ENCODE measurements around the gene TMEM81.

The TMEM81 gene

GRCh38 chr1:205108464-205108863 is 24.2 kb upstream of the TMEM81 start:
- Histone ChIP-seq H3K4ac (ENCODE audit: low read depth, low read length) (no peak overlapping the region), H3K4me1 (ENCODE audit: control insufficient read depth in 1 of 2, insufficient read depth in 2 of 2, low read length in 2 of 2) (no peaks in the 10 kb centered on the region), H3K9ac (ENCODE audit: low read length) (no peak overlapping the region), H3K27ac (ENCODE audit: low read depth, low read length) (no peak overlapping the region), H2AK5ac (ENCODE audit: low read length) (no peak overlapping the region), H2BK5ac (ENCODE audit: low read depth, low read length, poor library complexity) (no peak overlapping the region), H4K12ac (ENCODE audit: low read depth, low read length) (no peak overlapping the region), H3K79me2 (ENCODE audit: control insufficient read depth, insufficient read depth, low read length, poor library complexity) (no peaks in the 10 kb centered on the region), H4K8ac (ENCODE audit: low read depth, low read length) (no peak overlapping the region), H2BK120ac (ENCODE audit: insufficient read depth, low read length, poor library complexity) (no peak overlapping the region), H3K18ac (ENCODE audit: low read length) (no peak overlapping the region), H4K91ac (ENCODE audit: low read depth, low read length) (no peak overlapping the region), H3K23ac (ENCODE audit: low read length) (no peak overlapping the region), H3K79me1 (ENCODE audit: low read length) (no peaks in the 10 kb centered on the region), H3K4me3 (ENCODE audit: low read depth, low read length) (no peak overlapping the region), H3K14ac (ENCODE audit: low read length) (no peak overlapping the region), H2AFZ (ENCODE audit: insufficient read depth, low read length, poor library complexity) (no peak overlapping the region), H3K27me3 (ENCODE audit: insufficient read depth, low read length) (no peaks in the 10 kb centered on the region), H3K9me3 (ENCODE audit: insufficient read depth, low read depth, low read length) (no peaks in the 10 kb centered on the region), H3K4me2 (ENCODE audit: low read length) (no peak overlapping the region), H3K36me3 (ENCODE audit: control insufficient read depth in 1 of 2, insufficient read depth in 2 of 2, low read length in 2 of 2) (peaks cover 19 to 28% of the 10 kb centered on the region in 2 experiments), H2BK12ac (ENCODE audit: low read length) (no peak overlapping the region)
- WGBS (ENCODE audit: extremely low coverage, insufficient coverage, insufficient read length): no CpG with 5 or more reads among the region's 4 CpGs
- no peak for DNase-seq

GRCh38 chr1:205107327-205107726 is 23.1 kb upstream of the TMEM81 start:
- no peak overlapping the region for H3K4me2 ChIP-seq (ENCODE audit: low read length)
- H2BK120ac ChIP-seq (ENCODE audit: insufficient read depth, low read length, poor library complexity): no peak overlapping the region
- H4K91ac ChIP-seq (ENCODE audit: low read depth, low read length): no peak overlapping the region
- no peak overlapping the region for H3K27ac ChIP-seq (ENCODE audit: low read depth, low read length)
- no peak overlapping the region for H4K8ac ChIP-seq (ENCODE audit: low read depth, low read length)
- no peaks in the 10 kb centered on the region for H3K4me1 ChIP-seq (ENCODE audit: control insufficient read depth in 1 of 2, insufficient read depth in 2 of 2, low read length in 2 of 2)
- no peaks in the 10 kb centered on the region for H3K9me3 ChIP-seq (ENCODE audit: insufficient read depth, low read depth, low read length)
- no peak overlapping the region for H3K4me3 ChIP-seq (ENCODE audit: low read depth, low read length)
- H3K36me3 ChIP-seq (ENCODE audit: control insufficient read depth in 1 of 2, insufficient read depth in 2 of 2, low read length in 2 of 2): peaks cover 21 to 25% of the 10 kb centered on the region in 2 experiments
- no peak overlapping the region for H3K9ac ChIP-seq (ENCODE audit: low read length)
- H2BK12ac ChIP-seq (ENCODE audit: low read length): no peak overlapping the region
- H3K23ac ChIP-seq (ENCODE audit: low read length): no peak overlapping the region
- no peak overlapping the region for H3K18ac ChIP-seq (ENCODE audit: low read length)
- no peak overlapping the region for H2AK5ac ChIP-seq (ENCODE audit: low read length)
- no peak overlapping the region for H3K4ac ChIP-seq (ENCODE audit: low read depth, low read length)
- H3K79me2 ChIP-seq (ENCODE audit: control insufficient read depth, insufficient read depth, low read length, poor library complexity): no peaks in the 10 kb centered on the region
- H4K12ac ChIP-seq (ENCODE audit: low read depth, low read length): no peak overlapping the region
- no peaks in the 10 kb centered on the region for H3K79me1 ChIP-seq (ENCODE audit: low read length)
- H2AFZ ChIP-seq (ENCODE audit: insufficient read depth, low read length, poor library complexity): no peak overlapping the region
- no peak for DNase-seq
- H2BK5ac ChIP-seq (ENCODE audit: low read depth, low read length, poor library complexity): no peak overlapping the region
- no peak overlapping the region for H3K14ac ChIP-seq (ENCODE audit: low read length)
- WGBS (ENCODE audit: extremely low coverage, insufficient coverage, insufficient read length): no CpG with 5 or more reads among the region's 4 CpGs
- no peaks in the 10 kb centered on the region for H3K27me3 ChIP-seq (ENCODE audit: insufficient read depth, low read length)

- no peak overlapping the region for H2AFZ ChIP-seq (ENCODE audit: insufficient read depth, low read length, poor library complexity)
- WGBS (ENCODE audit: extremely low coverage, insufficient coverage, insufficient read length): no CpG with 5 or more reads among the region's 3 CpGs
- H3K14ac ChIP-seq (ENCODE audit: low read length): no peak overlapping the region
- no peaks in the 10 kb centered on the region for H3K4me1 ChIP-seq (ENCODE audit: control insufficient read depth in 1 of 2, insufficient read depth in 2 of 2, low read length in 2 of 2)
- no peak overlapping the region for H3K23ac ChIP-seq (ENCODE audit: low read length)
- no peak overlapping the region for H3K4me2 ChIP-seq (ENCODE audit: low read length)
- no peak overlapping the region for H3K4ac ChIP-seq (ENCODE audit: low read depth, low read length)
- H4K91ac ChIP-seq (ENCODE audit: low read depth, low read length): no peak overlapping the region
- H2BK120ac ChIP-seq (ENCODE audit: insufficient read depth, low read length, poor library complexity): no peak overlapping the region
- no peak overlapping the region for H3K18ac ChIP-seq (ENCODE audit: low read length)
- H3K27me3 ChIP-seq (ENCODE audit: insufficient read depth, low read length): no peaks in the 10 kb centered on the region
- no peaks in the 10 kb centered on the region for H3K79me1 ChIP-seq (ENCODE audit: low read length)
- DNase-seq: no peak
- no peaks in the 10 kb centered on the region for H3K9me3 ChIP-seq (ENCODE audit: insufficient read depth, low read depth, low read length)
- no peak overlapping the region for H4K12ac ChIP-seq (ENCODE audit: low read depth, low read length)
- no peak overlapping the region for H3K4me3 ChIP-seq (ENCODE audit: low read depth, low read length)
- H2BK5ac ChIP-seq (ENCODE audit: low read depth, low read length, poor library complexity): no peak overlapping the region
- no peak overlapping the region for H3K27ac ChIP-seq (ENCODE audit: low read depth, low read length)
- H4K8ac ChIP-seq (ENCODE audit: low read depth, low read length): no peak overlapping the region
- no peaks in the 10 kb centered on the region for H3K79me2 ChIP-seq (ENCODE audit: control insufficient read depth, insufficient read depth, low read length, poor library complexity)
- peaks cover 25 to 40% of the 10 kb centered on the region in 2 experiments for H3K36me3 ChIP-seq (ENCODE audit: control insufficient read depth in 1 of 2, insufficient read depth in 2 of 2, low read length in 2 of 2)
- H2BK12ac ChIP-seq (ENCODE audit: low read length): no peak overlapping the region
- H2AK5ac ChIP-seq (ENCODE audit: low read length): no peak overlapping the region
- no peak overlapping the region for H3K9ac ChIP-seq (ENCODE audit: low read length)
Measured at GRCh38 chr1:205102404-205102803, 18.1 kb upstream of the TMEM81 start.

- no peak overlapping the region for H3K14ac ChIP-seq (ENCODE audit: low read length)
- H2BK12ac ChIP-seq (ENCODE audit: low read length): no peak overlapping the region
- H4K8ac ChIP-seq (ENCODE audit: low read depth, low read length): no peak overlapping the region
- DNase-seq: no peak
- no peaks in the 10 kb centered on the region for H3K4me1 ChIP-seq (ENCODE audit: control insufficient read depth in 1 of 2, insufficient read depth in 2 of 2, low read length in 2 of 2)
- H3K27ac ChIP-seq (ENCODE audit: low read depth, low read length): no peak overlapping the region
- no peaks in the 10 kb centered on the region for H3K27me3 ChIP-seq (ENCODE audit: insufficient read depth, low read length)
- H2BK5ac ChIP-seq (ENCODE audit: low read depth, low read length, poor library complexity): no peak overlapping the region
- no peak overlapping the region for H2BK120ac ChIP-seq (ENCODE audit: insufficient read depth, low read length, poor library complexity)
- no peak overlapping the region for H3K4ac ChIP-seq (ENCODE audit: low read depth, low read length)
- no peak overlapping the region for H3K4me2 ChIP-seq (ENCODE audit: low read length)
- no peak overlapping the region for H3K23ac ChIP-seq (ENCODE audit: low read length)
- no peaks in the 10 kb centered on the region for H3K79me2 ChIP-seq (ENCODE audit: control insufficient read depth, insufficient read depth, low read length, poor library complexity)
- no peak overlapping the region for H3K4me3 ChIP-seq (ENCODE audit: low read depth, low read length)
- H4K12ac ChIP-seq (ENCODE audit: low read depth, low read length): no peak overlapping the region
- H2AFZ ChIP-seq (ENCODE audit: insufficient read depth, low read length, poor library complexity): no peak overlapping the region
- no peak overlapping the region for H3K18ac ChIP-seq (ENCODE audit: low read length)
- H3K9ac ChIP-seq (ENCODE audit: low read length): no peak overlapping the region
- H3K79me1 ChIP-seq (ENCODE audit: low read length): no peaks in the 10 kb centered on the region
- no peaks in the 10 kb centered on the region for H3K9me3 ChIP-seq (ENCODE audit: insufficient read depth, low read depth, low read length)
- H2AK5ac ChIP-seq (ENCODE audit: low read length): no peak overlapping the region
- H3K36me3 ChIP-seq (ENCODE audit: control insufficient read depth in 1 of 2, insufficient read depth in 2 of 2, low read length in 2 of 2): peaks cover 25 to 37% of the 10 kb centered on the region in 2 experiments
- H4K91ac ChIP-seq (ENCODE audit: low read depth, low read length): no peak overlapping the region
Measured at GRCh38 chr1:205098242-205098641, 14.0 kb upstream of the TMEM81 start.

GRCh38 chr1:205095422-205095821 is 11.2 kb upstream of the TMEM81 start:
- Histone ChIP-seq H4K91ac (ENCODE audit: low read depth, low read length) (no peak overlapping the region), H3K4ac (ENCODE audit: low read depth, low read length) (no peak overlapping the region), H3K4me2 (ENCODE audit: low read length) (no peak overlapping the region), H3K79me1 (ENCODE audit: low read length) (no peaks in the 10 kb centered on the region), H3K79me2 (ENCODE audit: control insufficient read depth, insufficient read depth, low read length, poor library complexity) (no peaks in the 10 kb centered on the region), H3K27ac (ENCODE audit: low read depth, low read length) (no peak overlapping the region), H3K18ac (ENCODE audit: low read length) (no peak overlapping the region), H2BK5ac (ENCODE audit: low read depth, low read length, poor library complexity) (no peak overlapping the region), H3K4me3 (ENCODE audit: low read depth, low read length) (no peak overlapping the region), H3K14ac (ENCODE audit: low read length) (no peak overlapping the region), H4K12ac (ENCODE audit: low read depth, low read length) (no peak overlapping the region), H3K23ac (ENCODE audit: low read length) (no peak overlapping the region), H4K8ac (ENCODE audit: low read depth, low read length) (no peak overlapping the region), H3K36me3 (ENCODE audit: control insufficient read depth in 1 of 2, insufficient read depth in 2 of 2, low read length in 2 of 2) (peaks cover 23 to 39% of the 10 kb centered on the region in 2 experiments), H2AK5ac (ENCODE audit: low read length) (no peak overlapping the region), H3K4me1 (ENCODE audit: control insufficient read depth in 1 of 2, insufficient read depth in 2 of 2, low read length in 2 of 2) (no peaks in the 10 kb centered on the region), H3K27me3 (ENCODE audit: insufficient read depth, low read length) (no peaks in the 10 kb centered on the region), H2AFZ (ENCODE audit: insufficient read depth, low read length, poor library complexity) (no peak overlapping the region), H3K9ac (ENCODE audit: low read length) (no peak overlapping the region), H2BK12ac (ENCODE audit: low read length) (no peak overlapping the region), H2BK120ac (ENCODE audit: insufficient read depth, low read length, poor library complexity) (no peak overlapping the region), H3K9me3 (ENCODE audit: insufficient read depth, low read depth, low read length) (no peaks in the 10 kb centered on the region)
- DNase-seq: no peak

Measured in trophoblast cell (in vitro differentiated cells and primary cell).